Measurements from ENCODE around the gene NCOA1.
"Not testable (repeated sequence)": the region's sequence is repeated elsewhere in the genome, so short reads cannot be mapped to it uniquely, and the experiment has no call there.

Gene NCOA1

GRCh38 chr2:24508878-24509277 lies 17.8 kb downstream of the NCOA1 start:
- DNase-seq: no peak

GRCh38 chr2:24509425-24509824 lies 18.4 kb downstream of the NCOA1 start:
- no peak for DNase-seq

DNA sequence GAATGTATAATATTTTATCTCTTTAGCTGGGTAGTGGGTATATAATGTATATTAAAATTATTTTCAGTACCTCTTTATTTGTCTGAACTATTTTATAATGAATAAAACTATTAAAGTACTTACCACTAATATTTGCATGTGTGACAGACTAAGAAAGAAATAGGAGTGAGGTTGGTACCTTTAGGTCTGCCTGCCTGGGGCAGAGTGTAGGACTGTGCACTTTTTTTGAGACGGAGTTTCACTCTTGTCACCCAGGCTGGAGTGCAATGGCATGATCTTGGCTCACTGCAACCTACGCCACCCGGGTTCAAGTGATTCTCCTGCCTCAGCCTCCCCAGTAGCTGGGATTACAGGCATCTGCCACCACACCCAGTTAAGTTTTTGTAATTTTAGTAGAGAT lies 18.8 kb downstream of the NCOA1 start:
- DNase-seq: no peak

DNA sequence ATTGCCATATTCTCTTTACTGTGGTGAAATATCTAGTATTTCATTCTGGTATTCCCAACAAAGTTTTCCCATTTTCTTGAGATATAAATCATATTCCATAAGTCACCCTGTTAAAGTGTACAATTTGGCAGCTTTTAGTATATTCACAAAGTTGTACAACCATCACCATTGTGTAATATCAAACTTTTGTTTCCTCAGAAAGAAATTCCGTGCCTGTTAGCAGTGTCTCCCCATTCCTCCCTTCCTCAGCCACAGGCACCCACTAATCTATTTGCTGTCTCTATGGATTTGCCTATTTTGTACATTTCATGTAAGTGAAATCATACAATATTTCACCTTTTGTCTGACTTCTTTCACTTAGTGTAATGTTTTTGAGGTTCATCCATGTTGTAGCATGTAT lies 19.7 kb downstream of the NCOA1 start:
- DNase-seq: no peak

- DNase-seq: no peak
Observed at GRCh38 chr2:24511198-24511597, 20.1 kb downstream of the NCOA1 start.

DNA sequence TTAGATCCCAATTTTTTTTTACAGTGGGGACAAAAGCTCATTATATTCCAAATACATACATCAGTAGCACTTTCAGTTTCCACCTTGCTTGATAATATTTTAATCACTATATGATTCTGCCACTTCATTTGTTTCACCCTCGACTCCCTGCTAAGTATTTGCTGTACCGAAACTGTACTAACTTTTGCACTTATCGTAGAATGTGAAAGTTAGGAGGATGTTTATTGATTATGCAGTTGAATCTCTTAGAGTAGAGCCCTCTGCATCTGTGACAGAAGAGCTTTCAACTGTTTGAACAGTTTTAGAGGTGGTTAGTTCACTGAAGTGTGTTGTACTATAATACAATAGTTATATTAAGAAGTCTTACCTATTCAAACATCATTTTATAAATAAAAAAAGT lies 20.8 kb downstream of the NCOA1 start:
- no peak for DNase-seq

GRCh38 chr2:24512404-24512803 lies 21.4 kb downstream of the NCOA1 start:
- no peak for DNase-seq

- DNase-seq: no peak
Observed at GRCh38 chr2:24512831-24513230, 21.8 kb downstream of the NCOA1 start.

GRCh38 chr2:24513281-24514071 lies 22.4 kb downstream of the NCOA1 start:
- DNase-seq: no peak

DNA sequence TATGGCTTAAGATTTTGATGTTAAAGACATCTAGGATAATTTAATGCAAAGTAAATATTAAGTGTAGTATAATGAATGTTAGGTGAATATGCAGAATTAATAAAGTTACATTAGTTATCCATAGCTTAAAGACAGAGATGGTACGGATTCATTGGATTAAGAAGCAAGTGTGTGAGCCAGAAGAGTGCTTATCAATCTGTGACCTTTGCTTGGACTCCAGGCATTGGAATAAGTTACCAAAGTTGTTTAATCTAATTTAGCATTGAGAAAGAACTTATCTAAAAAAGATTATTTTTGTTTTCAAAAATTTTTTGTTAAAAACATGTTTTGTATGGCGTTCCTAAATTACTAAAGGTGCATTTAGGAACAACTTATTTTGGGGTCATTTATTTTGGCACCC lies 23.8 kb downstream of the NCOA1 start:
- no peak for DNase-seq

- DNase-seq: no peak
Observed at GRCh38 chr2:24515335-24515734, 24.3 kb downstream of the NCOA1 start.

GRCh38 chr2:24515831-24516230 lies 24.8 kb downstream of the NCOA1 start:
- DNase-seq: no peak

DNA sequence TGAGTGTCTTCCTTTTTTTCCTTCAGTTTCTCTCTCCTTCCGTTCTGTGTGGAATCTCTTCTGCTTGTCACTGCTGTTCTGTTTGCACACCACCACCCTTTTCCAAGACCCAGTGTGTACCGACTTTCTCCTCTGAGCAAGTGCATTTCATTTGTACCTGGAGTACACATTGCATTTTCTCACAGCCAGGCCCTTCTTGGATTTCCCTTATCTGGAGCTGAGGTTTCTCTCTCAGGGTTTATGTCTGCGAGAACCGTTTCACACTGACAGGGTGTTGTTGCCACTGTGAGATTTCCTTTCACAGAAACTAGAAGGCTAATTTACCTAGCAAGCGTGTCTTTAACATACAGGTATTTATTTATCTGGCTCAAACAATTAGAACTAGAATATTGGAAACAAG lies 26.2 kb downstream of the NCOA1 start:
- DNase-seq: peak; percentile 17

- DNase-seq: no peak
Observed at GRCh38 chr2:24520175-24520574, 29.1 kb downstream of the NCOA1 start.

GRCh38 chr2:24521162-24521857 lies 30.3 kb downstream of the NCOA1 start:
- DNase-seq: no peak

GRCh38 chr2:24521975-24522639 lies 31.1 kb downstream of the NCOA1 start:
- DNase-seq: no peak

GRCh38 chr2:24527536-24527935 lies 36.5 kb downstream of the NCOA1 start:
- DNase-seq: no peak

DNA sequence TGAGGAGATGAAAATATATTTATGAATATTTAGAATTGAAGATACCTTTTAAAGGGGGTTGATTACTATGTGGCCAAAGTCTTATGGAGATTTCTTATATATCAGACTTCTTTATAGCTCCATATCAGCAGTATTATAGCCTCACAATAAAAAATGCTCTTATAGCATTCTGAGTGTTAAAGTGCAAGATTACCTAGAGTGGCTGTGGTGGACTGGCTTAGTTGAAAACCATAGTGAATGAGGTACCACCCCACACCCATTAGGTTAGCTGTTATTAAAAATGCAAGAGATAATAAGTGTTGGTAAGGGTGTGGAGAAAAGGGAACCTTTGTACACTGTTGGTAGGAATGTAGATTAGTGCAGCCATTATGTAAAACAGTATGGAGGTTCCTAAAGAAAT lies 39.7 kb downstream of the NCOA1 start:
- no peak for DNase-seq

DNA sequence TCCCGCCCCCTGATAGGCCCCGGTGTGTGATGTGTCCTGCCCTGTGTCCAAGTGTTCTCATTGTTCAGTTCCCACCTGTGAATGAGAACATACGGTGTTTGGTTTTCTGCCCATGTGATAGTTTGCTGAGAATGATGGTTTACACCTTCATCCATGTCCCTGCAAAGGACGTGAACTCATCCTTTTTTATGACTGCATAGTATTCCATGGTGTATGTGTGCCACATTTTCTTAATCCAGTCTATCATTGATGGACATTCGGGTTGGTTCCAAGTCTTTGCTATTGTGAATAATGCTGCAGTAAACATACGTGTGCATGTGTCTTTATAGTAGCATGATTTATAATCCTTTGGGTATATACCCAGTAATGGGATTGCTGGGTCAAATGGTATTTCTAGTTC lies 40.6 kb downstream of the NCOA1 start:
- DNase-seq: not testable (repeated sequence)

- not testable (repeated sequence) for DNase-seq
Observed at GRCh38 chr2:24532057-24532456, 41.0 kb downstream of the NCOA1 start.

- not testable (repeated sequence) for DNase-seq
Observed at GRCh38 chr2:24533574-24533973, 42.5 kb downstream of the NCOA1 start.

DNA sequence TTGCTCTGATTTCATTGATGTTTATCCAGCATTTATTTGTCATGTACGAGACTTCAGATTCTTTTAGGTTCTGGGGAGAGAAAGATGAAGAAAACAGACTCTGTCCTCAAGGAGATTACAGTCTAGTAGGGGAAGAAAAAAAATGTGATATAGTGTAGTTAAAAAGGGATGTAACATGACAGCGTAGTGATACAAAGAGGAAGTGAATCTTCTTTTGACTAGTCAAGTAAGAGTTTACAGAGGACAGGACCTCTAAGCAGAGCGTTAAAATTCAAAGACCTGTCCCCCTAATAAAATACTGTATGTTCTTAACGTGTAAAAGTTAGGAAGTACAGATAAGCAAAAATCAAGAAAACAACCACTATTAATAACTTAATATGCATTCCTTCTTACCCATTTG lies 47.7 kb downstream of the NCOA1 start:
- DNase-seq: no peak

- DNase-seq: no peak
Observed at GRCh38 chr2:24539258-24539657, 48.2 kb downstream of the NCOA1 start.

DNA sequence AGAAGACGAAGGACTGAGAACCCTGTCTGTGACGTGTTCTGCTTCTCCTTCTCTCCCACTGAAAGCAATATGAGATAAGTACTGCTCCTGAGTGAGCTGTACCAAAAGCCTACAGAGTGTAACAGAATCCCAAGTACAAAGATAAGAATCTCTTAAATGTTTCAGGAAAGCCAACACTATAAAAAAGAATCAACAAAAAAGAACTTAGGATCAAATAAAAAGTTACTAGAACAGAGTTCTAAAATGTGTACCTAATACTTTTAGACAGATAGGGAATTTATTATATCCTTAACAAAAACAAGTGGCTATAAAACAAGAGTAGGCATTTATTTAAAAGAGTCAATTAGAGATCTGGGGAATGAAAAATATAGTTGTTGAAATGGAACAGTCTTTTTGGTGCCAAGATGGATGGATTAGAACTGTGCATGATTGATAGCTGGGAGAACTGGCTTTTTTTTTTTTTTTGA lies 49.0 kb downstream of the NCOA1 start:
- no peak for DNase-seq
